WTC11 (cell line): ENCODE data around the gene TRAPPC3L. TPM values are rescaled to one million over a fixed set of nuclear protein-coding genes. Genes with fewer than 3 reads are reported as not detected.

Experiments
- ATF1 ChIP-seq: sonication (generic); formaldehyde crosslinking; IDR thresholded peaks from 2 replicates; pipeline ENCODE4 v1.8.1; 2023; ENCODE audit warnings: mild to moderate bottlenecking, moderate library complexity, missing genetic modification reagents
- ESRRA ChIP-seq: sonication (generic); formaldehyde crosslinking; IDR thresholded peaks from 2 replicates; pipeline ENCODE4 v1.8.1; 2022; ENCODE audit warnings: mild to moderate bottlenecking, missing genetic modification reagents, borderline replicate concordance
- FOXJ3 ChIP-seq: sonication (generic); formaldehyde crosslinking; IDR thresholded peaks from 2 replicates; pipeline ENCODE4 v1.9.0; 2021; ENCODE audit warnings: missing genetic modification reagents, mild to moderate bottlenecking, borderline replicate concordance
- HMGA2 ChIP-seq: fragments of 250-450 bp; sonication (Bioruptor Pico); IDR thresholded peaks from 2 replicates; pipeline ENCODE4 v1.4.0; 2021; ENCODE audit warnings: mild to moderate bottlenecking, moderate library complexity
- IRF2 ChIP-seq: sonication (generic); formaldehyde crosslinking; IDR thresholded peaks from 2 replicates; pipeline ENCODE4 v1.8.0; 2022; ENCODE audit warnings: low read depth, missing genetic modification reagents, borderline replicate concordance
- KAT7 ChIP-seq: sonication (generic); formaldehyde crosslinking; IDR thresholded peaks from 2 replicates; pipeline ENCODE4 v1.8.1; 2023; ENCODE audit warnings: missing genetic modification reagents, mild to moderate bottlenecking, borderline replicate concordance
- MYBL2 ChIP-seq: sonication (generic); formaldehyde crosslinking; IDR thresholded peaks from 2 replicates; pipeline ENCODE4 v1.8.1; 2023; ENCODE audit warnings: mild to moderate bottlenecking, moderate library complexity, missing genetic modification reagents
- NR1H2 ChIP-seq: sonication (generic); formaldehyde crosslinking; IDR thresholded peaks from 2 replicates; pipeline ENCODE4 v1.9.0; 2021; ENCODE audit warnings: mild to moderate bottlenecking, moderate library complexity, missing genetic modification reagents
- OVOL2 ChIP-seq: fragments of 250-450 bp; sonication (Bioruptor Pico); IDR thresholded peaks from 2 replicates; pipeline ENCODE4 v1.9.0; 2021; ENCODE audit warnings: mild to moderate bottlenecking, borderline replicate concordance
- RELA ChIP-seq: sonication (generic); formaldehyde crosslinking; IDR thresholded peaks from 2 replicates; pipeline ENCODE4 v1.8.1; 2022; ENCODE audit warnings: missing genetic modification reagents, mild to moderate bottlenecking, borderline replicate concordance
- SMAD3 ChIP-seq: sonication (generic); formaldehyde crosslinking; IDR thresholded peaks from 2 replicates; pipeline ENCODE4 v1.8.0; 2022; ENCODE audit warnings: missing genetic modification reagents, mild to moderate bottlenecking, borderline replicate concordance
- SP1 ChIP-seq: sonication (generic); formaldehyde crosslinking; conservative IDR thresholded peaks from 2 replicates; pipeline ENCODE4 v1.8.1; 2022; ENCODE audit warnings: missing genetic modification reagents
- TEAD4 ChIP-seq: sonication (generic); formaldehyde crosslinking; IDR thresholded peaks from 2 replicates; pipeline ENCODE4 v1.8.0; 2022; ENCODE audit warnings: mild to moderate bottlenecking, missing genetic modification reagents
- TP53 ChIP-seq: sonication (generic); formaldehyde crosslinking; IDR thresholded peaks from 2 replicates; pipeline ENCODE4 v1.8.1; 2023; ENCODE audit warnings: mild to moderate bottlenecking, missing genetic modification reagents
- ZNF138 ChIP-seq: sonication (generic); formaldehyde crosslinking; conservative IDR thresholded peaks from 2 replicates; pipeline ENCODE4 v1.8.1; 2022; ENCODE audit warnings: mild to moderate bottlenecking, moderate library complexity, missing genetic modification reagents
- ZNF263 ChIP-seq: sonication (generic); formaldehyde crosslinking; IDR thresholded peaks from 2 replicates; pipeline ENCODE4 v1.8.1; 2022; ENCODE audit warnings: low read depth, mild to moderate bottlenecking, moderate library complexity, missing genetic modification reagents
- ZNF396 ChIP-seq: fragments of 250-450 bp; sonication (Bioruptor Pico); IDR thresholded peaks from 2 replicates; pipeline ENCODE4 v1.8.0; 2021; ENCODE audit warnings: mild to moderate bottlenecking, moderate library complexity, borderline replicate concordance
- ZNF416 ChIP-seq: fragments of 250-450 bp; sonication (Bioruptor Pico); IDR thresholded peaks from 2 replicates; pipeline ENCODE4 v1.9.0; 2021; ENCODE audit warnings: mild to moderate bottlenecking, inconsistent platforms
- ZNF423 ChIP-seq: fragments of 250-450 bp; sonication (Bioruptor Pico); IDR thresholded peaks from 2 replicates; pipeline ENCODE4 v2.1.2; 2022; ENCODE audit warnings: mild to moderate bottlenecking, moderate library complexity
- ZNF671 ChIP-seq: fragments of 250-450 bp; sonication (Bioruptor Pico); IDR thresholded peaks from 2 replicates; pipeline ENCODE4 v1.8.0; 2021; ENCODE audit warnings: mild to moderate bottlenecking
- total RNA-seq: library from RNA; stranded (reverse); gene quantifications from 3 replicates; pipeline ENCODE4 v1.2.3, GENCODE V29; 2021
- TF ChIP-seq, protein P1 (sequence below): sonication (generic); formaldehyde crosslinking; IDR thresholded peaks from 2 replicates; pipeline ENCODE4 v1.8.0; 2023; ENCODE audit warnings: missing genetic modification reagents
- TF ChIP-seq, protein P2 (sequence below): sonication (generic); formaldehyde crosslinking; IDR thresholded peaks from 2 replicates; pipeline ENCODE4 v1.8.1; 2023; ENCODE audit warnings: mild to moderate bottlenecking, moderate library complexity, missing genetic modification reagents
- TF ChIP-seq, protein P3 (sequence below): sonication (generic); formaldehyde crosslinking; IDR thresholded peaks from 2 replicates; pipeline ENCODE4 v1.8.1; 2023; ENCODE audit warnings: mild to moderate bottlenecking, missing genetic modification reagents, borderline replicate concordance
- TF ChIP-seq, protein P4 (sequence below): sonication (generic); formaldehyde crosslinking; IDR thresholded peaks from 2 replicates; pipeline ENCODE4 v1.8.1; 2022; ENCODE audit warnings: missing genetic modification reagents, borderline replicate concordance
- TF ChIP-seq, protein P5 (sequence below): sonication (generic); formaldehyde crosslinking; IDR thresholded peaks from 2 replicates; pipeline ENCODE4 v1.8.1; 2023; ENCODE audit warnings: mild to moderate bottlenecking, missing genetic modification reagents
- TF ChIP-seq, protein P6 (sequence below): sonication (generic); formaldehyde crosslinking; IDR thresholded peaks from 2 replicates; pipeline ENCODE4 v1.8.0; 2022; ENCODE audit warnings: mild to moderate bottlenecking, missing genetic modification reagents
- TF ChIP-seq, protein P7 (sequence below): sonication (generic); formaldehyde crosslinking; conservative IDR thresholded peaks from 2 replicates; pipeline ENCODE4 v1.8.1; 2022; ENCODE audit warnings: mild to moderate bottlenecking, missing genetic modification reagents

TRAPPC3L gene
- total RNA-seq, 1 experiment from 2014 or later: not detected

DNA sequence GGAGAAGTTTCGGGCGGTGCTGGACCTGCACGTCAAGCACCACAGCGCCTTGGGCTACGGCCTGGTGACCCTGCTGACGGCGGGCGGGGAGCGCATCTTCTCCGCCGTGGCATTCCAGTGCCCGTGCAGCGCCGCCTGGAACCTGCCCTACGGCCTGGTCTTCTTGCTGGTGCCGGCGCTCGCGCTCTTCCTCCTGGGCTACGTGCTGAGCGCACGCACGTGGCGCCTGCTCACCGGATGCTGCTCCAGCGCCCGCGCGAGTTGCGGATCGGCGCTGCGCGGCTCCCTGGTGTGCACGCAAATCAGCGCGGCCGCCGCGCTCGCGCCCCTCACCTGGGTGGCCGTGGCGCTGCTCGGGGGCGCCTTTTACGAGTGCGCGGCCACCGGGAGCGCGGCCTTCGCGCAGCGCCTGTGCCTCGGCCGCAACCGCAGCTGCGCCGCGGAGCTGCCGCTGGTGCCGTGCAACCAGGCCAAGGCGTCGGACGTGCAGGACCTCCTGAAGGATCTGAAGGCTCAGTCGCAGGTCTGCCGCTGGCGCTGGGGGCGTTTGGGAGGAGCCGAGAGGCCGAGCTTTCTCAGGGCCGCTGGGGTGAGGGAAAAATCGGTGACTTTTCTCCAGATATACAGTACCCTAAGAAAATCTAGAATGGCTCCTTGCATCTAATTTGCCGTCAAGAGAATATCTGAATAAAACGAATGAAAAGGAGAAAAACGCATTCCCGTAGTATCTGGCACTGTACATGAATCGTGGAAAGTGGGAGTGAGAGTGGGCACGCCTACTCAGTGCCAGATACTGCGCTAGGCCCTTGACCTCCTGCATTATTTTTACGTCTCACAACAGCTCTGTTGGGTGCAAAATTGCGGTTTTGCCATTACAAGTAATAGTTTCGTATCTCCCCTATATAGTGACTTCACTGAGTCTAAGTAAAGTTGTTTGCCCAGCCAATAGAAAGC lies 83.3 kb downstream of the TRAPPC3L start (continued):
- TF ChIP-seq, protein P1, sequence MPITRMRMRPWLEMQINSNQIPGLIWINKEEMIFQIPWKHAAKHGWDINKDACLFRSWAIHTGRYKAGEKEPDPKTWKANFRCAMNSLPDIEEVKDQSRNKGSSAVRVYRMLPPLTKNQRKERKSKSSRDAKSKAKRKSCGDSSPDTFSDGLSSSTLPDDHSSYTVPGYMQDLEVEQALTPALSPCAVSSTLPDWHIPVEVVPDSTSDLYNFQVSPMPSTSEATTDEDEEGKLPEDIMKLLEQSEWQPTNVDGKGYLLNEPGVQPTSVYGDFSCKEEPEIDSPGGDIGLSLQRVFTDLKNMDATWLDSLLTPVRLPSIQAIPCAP (CRISPR knock-in tag): peak; percentile 94
- peak; percentile 77 for TF ChIP-seq ZNF263 (CRISPR knock-in tag)
- TF ChIP-seq ATF1 (CRISPR knock-in tag): peak; percentile 94
- no peak; the same call in 1 of the 2 replicates for TF ChIP-seq ZNF671
- no peak for TF ChIP-seq HMGA2 (CRISPR knock-in tag)
- peak; percentile 92; the same call in 1 of the 2 replicates for TF ChIP-seq ZNF138
- TF ChIP-seq, protein P2, sequence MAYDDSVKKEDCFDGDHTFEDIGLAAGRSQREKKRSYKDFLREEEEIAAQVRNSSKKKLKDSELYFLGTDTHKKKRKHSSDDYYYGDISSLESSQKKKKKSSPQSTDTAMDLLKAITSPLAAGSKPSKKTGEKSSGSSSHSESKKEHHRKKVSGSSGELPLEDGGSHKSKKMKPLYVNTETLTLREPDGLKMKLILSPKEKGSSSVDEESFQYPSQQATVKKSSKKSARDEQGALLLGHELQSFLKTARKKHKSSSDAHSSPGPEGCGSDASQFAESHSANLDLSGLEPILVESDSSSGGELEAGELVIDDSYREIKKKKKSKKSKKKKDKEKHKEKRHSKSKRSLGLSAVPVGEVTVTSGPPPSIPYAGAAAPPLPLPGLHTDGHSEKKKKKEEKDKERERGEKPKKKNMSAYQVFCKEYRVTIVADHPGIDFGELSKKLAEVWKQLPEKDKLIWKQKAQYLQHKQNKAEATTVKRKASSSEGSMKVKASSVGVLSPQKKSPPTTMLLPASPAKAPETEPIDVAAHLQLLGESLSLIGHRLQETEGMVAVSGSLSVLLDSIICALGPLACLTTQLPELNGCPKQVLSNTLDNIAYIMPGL (CRISPR knock-in tag): peak; percentile 73
- TF ChIP-seq, protein P3, sequence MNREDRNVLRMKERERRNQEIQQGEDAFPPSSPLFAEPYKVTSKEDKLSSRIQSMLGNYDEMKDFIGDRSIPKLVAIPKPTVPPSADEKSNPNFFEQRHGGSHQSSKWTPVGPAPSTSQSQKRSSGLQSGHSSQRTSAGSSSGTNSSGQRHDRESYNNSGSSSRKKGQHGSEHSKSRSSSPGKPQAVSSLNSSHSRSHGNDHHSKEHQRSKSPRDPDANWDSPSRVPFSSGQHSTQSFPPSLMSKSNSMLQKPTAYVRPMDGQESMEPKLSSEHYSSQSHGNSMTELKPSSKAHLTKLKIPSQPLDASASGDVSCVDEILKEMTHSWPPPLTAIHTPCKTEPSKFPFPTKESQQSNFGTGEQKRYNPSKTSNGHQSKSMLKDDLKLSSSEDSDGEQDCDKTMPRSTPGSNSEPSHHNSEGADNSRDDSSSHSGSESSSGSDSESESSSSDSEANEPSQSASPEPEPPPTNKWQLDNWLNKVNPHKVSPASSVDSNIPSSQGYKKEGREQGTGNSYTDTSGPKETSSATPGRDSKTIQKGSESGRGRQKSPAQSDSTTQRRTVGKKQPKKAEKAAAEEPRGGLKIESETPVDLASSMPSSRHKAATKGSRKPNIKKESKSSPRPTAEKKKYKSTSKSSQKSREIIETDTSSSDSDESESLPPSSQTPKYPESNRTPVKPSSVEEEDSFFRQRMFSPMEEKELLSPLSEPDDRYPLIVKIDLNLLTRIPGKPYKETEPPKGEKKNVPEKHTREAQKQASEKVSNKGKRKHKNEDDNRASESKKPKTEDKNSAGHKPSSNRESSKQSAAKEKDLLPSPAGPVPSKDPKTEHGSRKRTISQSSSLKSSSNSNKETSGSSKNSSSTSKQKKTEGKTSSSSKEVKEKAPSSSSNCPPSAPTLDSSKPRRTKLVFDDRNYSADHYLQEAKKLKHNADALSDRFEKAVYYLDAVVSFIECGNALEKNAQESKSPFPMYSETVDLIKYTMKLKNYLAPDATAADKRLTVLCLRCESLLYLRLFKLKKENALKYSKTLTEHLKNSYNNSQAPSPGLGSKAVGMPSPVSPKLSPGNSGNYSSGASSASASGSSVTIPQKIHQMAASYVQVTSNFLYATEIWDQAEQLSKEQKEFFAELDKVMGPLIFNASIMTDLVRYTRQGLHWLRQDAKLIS: peak; percentile 92; the same call in 1 of the 2 replicates
- TF ChIP-seq ZNF416 (CRISPR knock-in tag): no peak
- TF ChIP-seq, protein P4, sequence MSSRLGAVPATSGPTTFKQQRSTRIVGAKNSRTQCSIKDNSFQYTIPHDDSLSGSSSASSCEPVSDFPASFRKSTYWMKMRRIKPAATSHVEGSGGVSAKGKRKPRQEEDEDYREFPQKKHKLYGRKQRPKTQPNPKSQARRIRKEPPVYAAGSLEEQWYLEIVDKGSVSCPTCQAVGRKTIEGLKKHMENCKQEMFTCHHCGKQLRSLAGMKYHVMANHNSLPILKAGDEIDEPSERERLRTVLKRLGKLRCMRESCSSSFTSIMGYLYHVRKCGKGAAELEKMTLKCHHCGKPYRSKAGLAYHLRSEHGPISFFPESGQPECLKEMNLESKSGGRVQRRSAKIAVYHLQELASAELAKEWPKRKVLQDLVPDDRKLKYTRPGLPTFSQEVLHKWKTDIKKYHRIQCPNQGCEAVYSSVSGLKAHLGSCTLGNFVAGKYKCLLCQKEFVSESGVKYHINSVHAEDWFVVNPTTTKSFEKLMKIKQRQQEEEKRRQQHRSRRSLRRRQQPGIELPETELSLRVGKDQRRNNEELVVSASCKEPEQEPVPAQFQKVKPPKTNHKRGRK: no peak
- TF ChIP-seq, protein P5, sequence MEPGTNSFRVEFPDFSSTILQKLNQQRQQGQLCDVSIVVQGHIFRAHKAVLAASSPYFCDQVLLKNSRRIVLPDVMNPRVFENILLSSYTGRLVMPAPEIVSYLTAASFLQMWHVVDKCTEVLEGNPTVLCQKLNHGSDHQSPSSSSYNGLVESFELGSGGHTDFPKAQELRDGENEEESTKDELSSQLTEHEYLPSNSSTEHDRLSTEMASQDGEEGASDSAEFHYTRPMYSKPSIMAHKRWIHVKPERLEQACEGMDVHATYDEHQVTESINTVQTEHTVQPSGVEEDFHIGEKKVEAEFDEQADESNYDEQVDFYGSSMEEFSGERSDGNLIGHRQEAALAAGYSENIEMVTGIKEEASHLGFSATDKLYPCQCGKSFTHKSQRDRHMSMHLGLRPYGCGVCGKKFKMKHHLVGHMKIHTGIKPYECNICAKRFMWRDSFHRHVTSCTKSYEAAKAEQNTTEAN (CRISPR knock-in tag): peak; percentile 94
- TF ChIP-seq, protein P6, sequence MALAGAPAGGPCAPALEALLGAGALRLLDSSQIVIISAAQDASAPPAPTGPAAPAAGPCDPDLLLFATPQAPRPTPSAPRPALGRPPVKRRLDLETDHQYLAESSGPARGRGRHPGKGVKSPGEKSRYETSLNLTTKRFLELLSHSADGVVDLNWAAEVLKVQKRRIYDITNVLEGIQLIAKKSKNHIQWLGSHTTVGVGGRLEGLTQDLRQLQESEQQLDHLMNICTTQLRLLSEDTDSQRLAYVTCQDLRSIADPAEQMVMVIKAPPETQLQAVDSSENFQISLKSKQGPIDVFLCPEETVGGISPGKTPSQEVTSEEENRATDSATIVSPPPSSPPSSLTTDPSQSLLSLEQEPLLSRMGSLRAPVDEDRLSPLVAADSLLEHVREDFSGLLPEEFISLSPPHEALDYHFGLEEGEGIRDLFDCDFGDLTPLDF (CRISPR knock-in tag): peak; percentile 83
- TF ChIP-seq SP1 (CRISPR knock-in tag): peak; percentile 69; the same call in 1 of the 2 replicates
- TF ChIP-seq OVOL2: no peak
- TF ChIP-seq, protein P7, sequence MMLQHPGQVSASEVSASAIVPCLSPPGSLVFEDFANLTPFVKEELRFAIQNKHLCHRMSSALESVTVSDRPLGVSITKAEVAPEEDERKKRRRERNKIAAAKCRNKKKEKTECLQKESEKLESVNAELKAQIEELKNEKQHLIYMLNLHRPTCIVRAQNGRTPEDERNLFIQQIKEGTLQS (CRISPR knock-in tag): 0 out of 2 replicates have a peak, but pooled peaks have one; percentile 41
- TF ChIP-seq ESRRA: peak; percentile 91
- TF ChIP-seq MYBL2: peak; percentile 88
- no peak for TF ChIP-seq NR1H2
- TF ChIP-seq TP53 (CRISPR knock-in tag): peak; percentile 96
- no peak for TF ChIP-seq ZNF396 (CRISPR knock-in tag)
- TF ChIP-seq ZNF423: no peak
- TF ChIP-seq KAT7 (CRISPR knock-in tag): peak; percentile 98
- no peak for TF ChIP-seq TEAD4
- peak; percentile 96 for TF ChIP-seq RELA (CRISPR knock-in tag)
- TF ChIP-seq FOXJ3: no peak
- TF ChIP-seq SMAD3 (CRISPR knock-in tag): peak; percentile 96
- TF ChIP-seq IRF2: peak; percentile 65; the same call in 1 of the 2 replicates
